Stomach (tissue), 4 donors: ENCODE data around the gene MBOAT2.

Experiments
- CTCF ChIP-seq, 7 experiments: fragments of 450-650 bp in 4 of 7; fragments of 200-600 bp in 3 of 7; sonication (generic) in 3 of 7; IDR thresholded peaks; one replicate each; pipeline ENCODE4 v1.5.1; 2016 to 2019; ENCODE audit warnings: antibody characterized with exemption in 7 of 7, control low read depth in 2 of 7, mild to moderate bottlenecking in 1 of 7
- POLR2A ChIP-seq, 4 donors: fragments of 450-650 bp; IDR thresholded peaks; one replicate each; pipeline ENCODE4 v1.6.1; 2016; ENCODE audit warnings: antibody characterized with exemption in 4 of 4, control low read depth in 2 of 4, mild to moderate bottlenecking in 1 of 4, moderate library complexity in 1 of 4

DNA sequence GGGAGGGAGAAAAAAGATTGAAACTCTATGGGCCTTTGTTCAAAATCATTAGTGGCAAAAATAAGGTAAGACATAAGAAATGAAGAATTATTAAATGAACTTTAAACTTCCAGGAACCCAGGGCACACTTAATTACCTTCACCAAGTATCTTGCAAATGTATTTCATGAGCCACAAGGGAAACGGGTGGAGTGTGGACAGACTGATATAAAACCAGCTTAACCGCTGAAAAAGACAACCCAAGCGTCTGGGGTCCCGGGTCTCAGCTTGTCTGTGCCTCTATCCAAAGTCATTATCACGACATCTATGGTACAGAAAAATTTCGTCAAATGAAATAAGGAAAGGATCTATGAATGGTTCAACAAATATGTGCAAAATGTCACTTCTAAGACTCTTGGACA lies 13.9 kb upstream of the MBOAT2 start:
- no peak for TF ChIP-seq POLR2A (IDR thresholded peaks at IDR 0.05)
- no peak for TF ChIP-seq CTCF (IDR thresholded peaks at IDR 0.05)
